ENCODE data around the gene CARM1.

The CARM1 gene

DNA sequence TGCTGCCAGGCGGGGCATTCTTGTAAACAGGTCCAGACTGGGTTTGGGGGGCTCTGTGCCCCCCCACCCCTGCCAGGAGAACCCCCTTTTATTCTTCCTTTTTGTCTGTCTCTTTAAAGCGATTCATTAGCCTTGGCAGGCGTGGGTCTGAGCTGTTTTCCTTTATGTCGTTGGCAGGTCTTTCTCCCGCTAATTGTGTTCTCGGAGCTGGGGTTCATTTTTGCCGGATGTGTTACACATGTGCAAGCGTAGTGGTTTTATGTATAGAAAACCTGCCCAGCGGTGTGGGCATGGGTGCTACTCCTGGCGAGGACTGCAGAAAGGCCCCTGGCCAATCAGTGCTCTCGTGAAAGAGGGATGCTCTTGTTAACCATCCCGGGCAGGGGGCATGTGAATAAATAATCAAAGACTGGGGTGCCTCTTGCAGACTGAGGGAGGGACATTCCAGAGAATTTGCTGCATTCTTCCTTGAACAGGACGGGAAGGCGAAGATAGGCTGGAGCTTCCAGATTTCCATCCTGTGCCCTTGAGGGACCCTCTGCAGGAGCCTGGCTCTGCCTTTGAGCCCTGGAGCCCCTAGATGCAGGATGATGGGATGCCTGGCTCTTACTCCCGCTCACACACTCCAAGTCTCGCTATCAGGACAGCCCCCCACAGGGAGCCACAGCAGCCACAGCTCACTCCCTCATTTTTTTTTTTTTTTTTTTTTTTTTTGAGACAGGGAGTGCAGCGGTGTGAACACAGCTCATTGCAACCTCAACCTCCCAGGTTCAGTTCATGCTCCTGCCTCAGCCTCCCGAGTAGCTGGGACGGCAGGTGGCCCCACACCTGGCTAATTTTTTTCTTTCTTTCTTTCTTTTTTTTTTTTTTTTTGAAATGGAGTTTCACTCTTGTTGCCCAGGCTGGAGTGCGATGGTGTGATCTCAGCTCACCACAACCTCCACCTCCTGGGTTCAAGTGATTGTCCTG, 14.1 kb downstream of the CARM1 start:
- no peak for DNase-seq (ENCODE audit: low spot score)

GRCh38 chr19:10887616-10888367, 16.4 kb downstream of the CARM1 start:
- in situ Hi-C loops (cut with MboI; ENCODE audit: low sequenced_read_pairs, unreplicated experiment) = no loop called here
- TF ChIP-seq CTCF (IDR thresholded peaks at IDR 0.05; ENCODE audit: borderline replicate concordance, control extremely low read depth, extremely low read depth, insufficient read depth, missing control alignments) = no peak
- DNase-seq (ENCODE audit: low spot score) = no peak

More for the DNA sequence above, 14.1 kb downstream of the CARM1 start:
- in situ Hi-C loops (cut with MboI; ENCODE audit: low sequenced_read_pairs, unreplicated experiment) = no loop called here
- no peak for TF ChIP-seq CTCF (IDR thresholded peaks at IDR 0.05; ENCODE audit: borderline replicate concordance, control extremely low read depth, extremely low read depth, insufficient read depth, missing control alignments)

DNA sequence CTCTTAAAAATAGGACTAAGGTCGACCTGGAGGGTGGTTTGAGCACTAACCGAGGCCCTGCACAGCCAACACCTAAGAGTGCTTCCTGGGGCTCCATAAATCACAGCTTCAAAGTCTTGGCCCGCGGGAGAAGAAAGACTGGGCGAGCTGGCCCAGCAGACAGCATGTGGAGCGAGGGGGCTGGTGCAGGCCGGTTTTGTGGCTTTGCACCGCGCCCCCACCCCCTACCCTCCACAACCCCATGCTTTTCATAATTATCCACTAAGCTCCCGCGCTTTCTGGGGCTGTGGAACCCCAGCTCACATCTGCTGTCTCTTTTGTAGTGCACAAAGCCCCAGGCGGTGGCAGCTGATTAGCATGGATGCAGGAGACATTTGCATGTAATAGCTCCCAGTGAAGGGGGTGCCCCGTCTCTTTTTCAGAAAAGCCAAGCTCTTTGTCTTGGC, 17.1 kb downstream of the CARM1 start:
- TF ChIP-seq CTCF (IDR thresholded peaks at IDR 0.05; ENCODE audit: borderline replicate concordance, control extremely low read depth, extremely low read depth, insufficient read depth, missing control alignments) = no peak
- DNase-seq (ENCODE audit: low spot score) = peak; percentile 76
- in situ Hi-C loops (cut with MboI; ENCODE audit: low sequenced_read_pairs, unreplicated experiment) = no loop called here

GRCh38 chr19:10889880-10890279, 18.5 kb downstream of the CARM1 start:
- TF ChIP-seq CTCF (IDR thresholded peaks at IDR 0.05; ENCODE audit: borderline replicate concordance, control extremely low read depth, extremely low read depth, insufficient read depth, missing control alignments) = no peak
- in situ Hi-C loops (cut with MboI; ENCODE audit: low sequenced_read_pairs, unreplicated experiment) = no loop called here
- DNase-seq (ENCODE audit: low spot score) = no peak

DNA sequence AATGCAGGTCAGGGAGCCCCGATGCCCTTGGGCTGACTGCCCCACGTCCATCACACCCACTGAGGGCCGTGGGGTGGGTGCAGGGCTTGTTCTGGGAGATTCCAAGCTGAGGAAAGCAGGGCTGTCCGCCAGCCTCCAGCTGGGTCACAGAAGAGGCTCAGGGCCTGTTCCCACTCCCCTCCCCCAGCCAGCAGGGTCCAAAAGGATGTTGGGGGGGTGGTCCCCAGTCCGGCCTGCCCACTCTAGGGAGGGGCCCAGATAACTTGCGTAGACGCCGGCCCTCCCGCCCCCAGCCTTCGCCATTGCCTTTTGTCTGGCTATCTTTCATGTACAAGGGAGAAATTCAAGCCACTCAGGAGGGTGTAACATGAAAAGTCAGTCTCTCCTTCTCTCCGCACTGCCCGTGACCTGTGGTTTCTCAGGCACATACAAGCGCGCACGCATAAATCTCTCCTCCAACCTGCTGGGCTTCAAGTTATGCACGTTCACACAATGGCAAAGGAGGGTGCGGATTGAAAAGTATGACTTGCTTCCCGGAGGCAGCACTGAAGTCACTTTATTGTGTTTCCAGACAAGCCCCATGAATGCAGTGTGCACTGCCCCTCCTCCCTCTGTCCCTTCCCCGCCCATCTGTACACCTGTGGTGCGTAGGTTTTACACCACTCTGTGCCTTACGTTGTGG, 20.2 kb downstream of the CARM1 start:
- TF ChIP-seq CTCF (IDR thresholded peaks at IDR 0.05; ENCODE audit: borderline replicate concordance, control extremely low read depth, extremely low read depth, insufficient read depth, missing control alignments) = no peak
- in situ Hi-C loops (cut with MboI; ENCODE audit: low sequenced_read_pairs, unreplicated experiment) = no loop called here
- no peak for DNase-seq (ENCODE audit: low spot score)

GRCh38 chr19:10892256-10892655, 20.9 kb downstream of the CARM1 start:
- TF ChIP-seq CTCF (IDR thresholded peaks at IDR 0.05; ENCODE audit: borderline replicate concordance, control extremely low read depth, extremely low read depth, insufficient read depth, missing control alignments) = no peak
- no peak for DNase-seq (ENCODE audit: low spot score)
- in situ Hi-C loops (cut with MboI; ENCODE audit: low sequenced_read_pairs, unreplicated experiment) = no loop called here
